SU-DHL-6 (cell line): ENCODE results near the gene NBDY.
"Not testable (repeated sequence)": the region's sequence is repeated elsewhere in the genome, so short reads cannot be mapped to it uniquely, and the experiment has no call there.

Experiments used
- H2AFZ ChIP-seq: fragments of 200-600 bp; sonication (generic); 2 replicates; pipeline ENCODE4 v1.6.1; 2014; ENCODE audit warnings: low read depth, mild to moderate bottlenecking, moderate library complexity, mixed read lengths, antibody characterized with exemption, low read length; ENCODE audit not compliant: severe bottlenecking
- H3F3A ChIP-seq: fragments of 200-600 bp; shearing (Covaris generic); 2 replicates; pipeline ENCODE4 v1.6.0; 2016; ENCODE audit warnings: antibody characterized with exemption, mild to moderate bottlenecking; ENCODE audit not compliant: insufficient read depth
- H3K27ac ChIP-seq: fragments of 200-600 bp; sonication (generic); 2 replicates; pipeline ENCODE4 v1.5.1; 2016; ENCODE audit warnings: low read depth, mild to moderate bottlenecking, low read length, moderate library complexity, mixed read lengths
- H3K27me3 ChIP-seq: fragments of 200-600 bp; sonication (generic), shearing (Covaris generic); 2 replicates; pipeline ENCODE4 v1.6.0; 2014; ENCODE audit warnings: mild to moderate bottlenecking, low read length
- H3K36me3 ChIP-seq: fragments of 200-600 bp; sonication (generic); 2 replicates; pipeline ENCODE4 v1.6.1; 2014; ENCODE audit warnings: mild to moderate bottlenecking, low read length, mixed read lengths
- H3K4me2 ChIP-seq: fragments of 300-600, 200-600 bp; shearing (Covaris generic), sonication (generic); 2 replicates; pipeline ENCODE4 v1.6.0; 2014; ENCODE audit warnings: low read length, low read depth, mild to moderate bottlenecking; ENCODE audit not compliant: poor library complexity, severe bottlenecking
- H3K4me3 ChIP-seq: fragments of 200-600 bp; sonication (generic); 2 replicates; pipeline ENCODE4 v1.5.1; 2014; ENCODE audit warnings: antibody characterized with exemption, low read length, mild to moderate bottlenecking, mixed read lengths; ENCODE audit not compliant: insufficient read depth, poor library complexity, severe bottlenecking
- H3K79me2 ChIP-seq: fragments of 200-600 bp; sonication (generic); 2 replicates; pipeline ENCODE4 v1.6.1; 2014; ENCODE audit warnings: mild to moderate bottlenecking, low read length, moderate library complexity; ENCODE audit not compliant: insufficient read depth
- H3K9ac ChIP-seq: fragments of 200-600 bp; sonication (generic); 2 replicates; pipeline ENCODE4 v1.7.0; 2014; ENCODE audit warnings: mild to moderate bottlenecking, low read length
- H3K9me2 ChIP-seq: fragments of 200-600 bp; sonication (generic); replicated peaks from 2 replicates; pipeline ENCODE4 v1.6.1; 2014; ENCODE audit warnings: low read length; ENCODE audit not compliant: insufficient read depth
- H3K9me3 ChIP-seq: fragments of 200-600 bp; sonication (generic); 2 replicates; pipeline ENCODE4 v1.6.1; 2014; ENCODE audit warnings: low read length, mixed read lengths; ENCODE audit not compliant: insufficient read depth
- H4K20me1 ChIP-seq: fragments of 200-600 bp; sonication (generic); 2 replicates; pipeline ENCODE4 v1.6.1; 2014; ENCODE audit warnings: low read depth, mild to moderate bottlenecking, antibody characterized with exemption, low read length, moderate library complexity, mixed read lengths
- CTCF ChIP-seq: fragments of 200-600 bp; sonication (generic); IDR thresholded peaks from one replicate; pipeline ENCODE4 v1.5.1; 2017; ENCODE audit warnings: antibody characterized with exemption, mild to moderate bottlenecking, low read length, moderate library complexity; ENCODE audit not compliant: insufficient read depth, poor library complexity, severe bottlenecking
- EZH2phosphoT487 ChIP-seq: fragments of 200-600 bp; sonication (generic), shearing (Covaris generic); conservative IDR thresholded peaks from 2 replicates; pipeline ENCODE4 v1.6.1; 2018; ENCODE audit warnings: mild to moderate bottlenecking, antibody characterized with exemption, low read length, moderate library complexity, mixed read lengths

The NBDY gene

GRCh38 chrX:56778924-56779468 is 50.0 kb downstream of the NBDY start:
- not testable (repeated sequence) for H3K9ac ChIP-seq, H3K4me2 ChIP-seq, H3K4me3 ChIP-seq, H3K27ac ChIP-seq, H3K36me3 ChIP-seq, H3K79me2 ChIP-seq, H3K9me2 ChIP-seq, H4K20me1 ChIP-seq, H3K27me3 ChIP-seq, H2AFZ ChIP-seq, H3K9me3 ChIP-seq, H3F3A ChIP-seq

- H3K9me2 ChIP-seq, H3F3A ChIP-seq, H4K20me1 ChIP-seq, H3K4me3 ChIP-seq, H3K36me3 ChIP-seq, H3K9ac ChIP-seq, H3K27me3 ChIP-seq, H3K4me2 ChIP-seq, H3K79me2 ChIP-seq, H3K27ac ChIP-seq, H2AFZ ChIP-seq, H3K9me3 ChIP-seq: not testable (repeated sequence)
Observed at GRCh38 chrX:56780681-56781649, 51.9 kb downstream of the NBDY start.

DNA sequence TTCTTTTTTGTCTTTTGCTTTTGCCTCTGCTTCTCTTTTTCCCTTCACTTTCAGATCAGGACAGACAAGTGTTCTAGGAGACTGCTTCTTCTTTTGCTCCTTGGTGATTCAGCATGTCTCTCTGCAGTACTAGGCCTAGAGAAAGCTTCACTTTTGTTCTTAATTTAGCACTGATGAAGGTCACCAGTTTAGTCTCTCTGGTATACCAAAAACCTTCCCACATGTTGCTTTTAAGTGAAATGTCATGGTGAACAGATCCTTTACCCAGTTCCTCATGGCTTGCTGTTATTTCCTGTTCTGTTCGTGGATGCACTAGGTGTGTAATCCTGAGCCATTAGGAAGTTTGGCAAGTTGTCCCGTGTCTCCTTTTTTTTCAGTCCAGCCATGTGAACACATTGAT is 53.3 kb downstream of the NBDY start:
- no peaks in the 10 kb centered on the region for H3K79me2 ChIP-seq
- H3K9me2 ChIP-seq: no peaks in the 10 kb centered on the region
- no peak overlapping the region for H3K9ac ChIP-seq
- H2AFZ ChIP-seq: no peak overlapping the region
- no peaks in the 10 kb centered on the region for H4K20me1 ChIP-seq
- no peak overlapping the region for H3K27ac ChIP-seq
- H3K36me3 ChIP-seq: no peaks in the 10 kb centered on the region
- H3K9me3 ChIP-seq: no peaks in the 10 kb centered on the region
- H3K27me3 ChIP-seq: no peaks in the 10 kb centered on the region
- H3K4me2 ChIP-seq: no peak overlapping the region
- H3K4me3 ChIP-seq: no peak overlapping the region
- no peaks in the 10 kb centered on the region for H3F3A ChIP-seq
- no peak for TF ChIP-seq EZH2phosphoT487
- no peak for TF ChIP-seq CTCF

DNA sequence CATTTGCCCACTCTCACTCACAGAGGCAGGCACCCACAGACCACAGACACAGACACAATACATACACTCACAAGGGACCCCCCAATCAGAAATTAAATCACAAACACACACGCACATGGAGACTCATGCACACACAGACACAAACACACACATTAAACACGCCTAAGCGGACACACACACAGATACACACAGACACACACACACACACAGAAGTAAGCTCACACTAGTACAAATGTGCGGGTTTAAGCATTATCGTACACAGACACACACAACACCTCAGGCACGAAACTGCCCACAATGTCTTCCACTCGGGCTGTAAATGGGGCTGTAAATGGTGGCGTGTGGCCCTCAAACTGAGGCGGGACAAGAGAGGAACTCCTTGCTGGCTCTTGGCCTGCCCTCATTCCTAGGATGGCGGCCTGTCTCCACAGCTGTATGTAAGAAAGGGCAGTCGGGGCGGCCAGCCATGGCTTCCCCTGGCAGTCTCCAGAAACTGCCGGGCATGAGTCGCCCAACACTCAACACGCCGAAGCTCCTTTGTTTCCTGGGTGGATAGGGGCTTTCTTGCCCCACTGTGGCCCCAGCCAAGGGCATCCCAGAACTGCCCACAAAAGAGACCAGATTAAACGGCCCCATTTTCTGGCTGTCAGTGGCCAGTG is 53.9 kb downstream of the NBDY start:
- Histone ChIP-seq H3F3A (no peaks in the 10 kb centered on the region), H2AFZ (no peak overlapping the region), H3K4me2 (no peak overlapping the region), H3K4me3 (no peak overlapping the region), H3K9ac (no peak overlapping the region), H3K36me3 (no peaks in the 10 kb centered on the region), H3K9me3 (no peaks in the 10 kb centered on the region), H4K20me1 (no peaks in the 10 kb centered on the region), H3K79me2 (no peaks in the 10 kb centered on the region), H3K27ac (no peak overlapping the region), H3K9me2 (no peaks in the 10 kb centered on the region), H3K27me3 (no peaks in the 10 kb centered on the region)
- TF ChIP-seq EZH2phosphoT487 (no peak), CTCF (no peak)
